A673 (cell line): ENCODE data around the gene CCDC54. TPM values are rescaled to one million over a fixed set of nuclear protein-coding genes. Genes with fewer than 3 reads are reported as not detected.

ENCODE experiments used
- BruUV-seq: library from RNA; stranded (reverse); fragments of 400-500 nt; replicated peaks from 2 replicates; lab custom pipeline; 2021; lab: Mats Ljungman, UMichigan
- CTCF ChIA-PET: fragments of 300-600 bp; sonication (Branson Sonifier 250); formaldehyde crosslinking; loops from one replicate; lab custom pipeline; 2022; ENCODE audit warnings: antibody characterized with exemption; lab: Charles Lee
- POLR2A ChIA-PET: fragments of 300-600 bp; sonication (Branson Sonifier 250); formaldehyde crosslinking; loops from one replicate; lab custom pipeline; 2022; ENCODE audit warnings: antibody characterized with exemption; ENCODE audit not compliant: low non-redundant PET; lab: Charles Lee
- DNase-seq: peaks from one replicate; pipeline ENCODE4 v3.0.0-alpha.2; 2015; ENCODE audit warnings: low spot score
- H3K27ac ChIP-seq: fragments of 200-600 bp; sonication (generic); 2 replicates; pipeline ENCODE4 v1.5.1; 2016; ENCODE audit warnings: mixed run types, low read depth, mild to moderate bottlenecking, mixed read lengths, antibody characterized with exemption, low read length; ENCODE audit not compliant: poor library complexity, severe bottlenecking
- H3K27me3 ChIP-seq: fragments of 200-600 bp; sonication (generic); replicated peaks from 2 replicates; pipeline ENCODE4 v1.6.1; 2017; ENCODE audit warnings: mixed run types, low read depth, mild to moderate bottlenecking, mixed read lengths, antibody characterized with exemption, low read length; ENCODE audit not compliant: insufficient read depth, poor library complexity
- H3K36me3 ChIP-seq: fragments of 200-600 bp; sonication (generic); 2 replicates; pipeline ENCODE4 v1.6.1; 2016; ENCODE audit warnings: mixed run types, mild to moderate bottlenecking, mixed read lengths, antibody characterized with exemption, low read length; ENCODE audit not compliant: insufficient read depth, poor library complexity, severe bottlenecking
- H3K4me1 ChIP-seq: fragments of 200-600 bp; sonication (generic); 2 replicates; pipeline ENCODE4 v1.6.1; 2017; ENCODE audit warnings: mixed run types, mild to moderate bottlenecking, mixed read lengths, antibody characterized with exemption, low read length; ENCODE audit not compliant: insufficient read depth, poor library complexity, severe bottlenecking
- H3K4me3 ChIP-seq: fragments of 200-600 bp; sonication (generic); 2 replicates; pipeline ENCODE4 v1.5.1; 2016; ENCODE audit warnings: low read depth, mixed run types, mild to moderate bottlenecking, mixed read lengths, low read length; ENCODE audit not compliant: poor library complexity, severe bottlenecking
- H3K9me3 ChIP-seq: fragments of 200-600 bp; sonication (generic); 2 replicates; pipeline ENCODE4 v1.6.1; 2016; ENCODE audit warnings: mixed run types, low read depth, mild to moderate bottlenecking, mixed read lengths, antibody characterized with exemption, low read length; ENCODE audit not compliant: poor library complexity, severe bottlenecking
- CTCF ChIP-seq: fragments of 300-800, 200-600 bp; sonication (generic); conservative IDR thresholded peaks from 2 replicates; pipeline ENCODE4 v1.5.1; 2017; ENCODE audit warnings: low read depth, mild to moderate bottlenecking, antibody characterized with exemption, low read length, moderate library complexity, mixed read lengths
- EZH2 ChIP-seq: fragments of 200-600 bp; sonication (generic); IDR thresholded peaks from 2 replicates; pipeline ENCODE4 v1.6.1; 2017; ENCODE audit warnings: borderline replicate concordance, low read depth, mild to moderate bottlenecking, mixed read lengths, antibody characterized with exemption, low read length; ENCODE audit not compliant: poor library complexity, severe bottlenecking
- intact Hi-C: fragments of 100-400 bp; cut with micrococcal nuclease; formaldehyde crosslinking; loops from one replicate; pipeline ENCODE4 v1.10.0; 2022; ENCODE audit not compliant: unreplicated experiment
- total RNA-seq: library from RNA; stranded (reverse); gene quantifications from 2 replicates; pipeline ENCODE4 v1.2.3, GENCODE V29; 2021

CCDC54 gene
- total RNA-seq, 1 experiment from 2014 or later = not detected

GRCh38 chr3:107365051-107365450 is 12.2 kb upstream of the CCDC54 start:
- intact Hi-C loops = no loop called here
- Histone ChIP-seq H3K4me3 (no peak overlapping the region), H3K9me3 (no peaks in the 10 kb centered on the region), H3K4me1 (no peaks in the 10 kb centered on the region), H3K36me3 (no peaks in the 10 kb centered on the region), H3K27ac (no peak overlapping the region), H3K27me3 (no peaks in the 10 kb centered on the region)
- no TSS peak for BruUV-seq
- ChIA-PET CTCF (no interaction called here), POLR2A (no interaction called here)
- TF ChIP-seq EZH2 (no peak), CTCF (no peak)
- DNase-seq = no peak

- intact Hi-C loops = no loop called here
- no peaks in the 10 kb centered on the region for H3K27me3 ChIP-seq
- H3K9me3 ChIP-seq = no peaks in the 10 kb centered on the region
- TF ChIP-seq EZH2 (no peak), CTCF (no peak)
- CTCF ChIA-PET = no interaction called here
- H3K27ac ChIP-seq = no peak overlapping the region
- BruUV-seq = no TSS peak
- H3K36me3 ChIP-seq = no peaks in the 10 kb centered on the region
- DNase-seq = peak; percentile 9
- POLR2A ChIA-PET = no interaction called here
- no peak overlapping the region for H3K4me3 ChIP-seq
- H3K4me1 ChIP-seq = no peaks in the 10 kb centered on the region
Measured at GRCh38 chr3:107366766-107367165, 10.5 kb upstream of the CCDC54 start.

GRCh38 chr3:107367353-107367752 is 9.9 kb upstream of the CCDC54 start:
- POLR2A ChIA-PET = no interaction called here
- Histone ChIP-seq H3K27me3 (no peaks in the 10 kb centered on the region), H3K4me3 (no peak overlapping the region), H3K9me3 (no peaks in the 10 kb centered on the region), H3K36me3 (no peaks in the 10 kb centered on the region), H3K27ac (no peak overlapping the region), H3K4me1 (no peaks in the 10 kb centered on the region)
- CTCF ChIA-PET = no interaction called here
- no peak for TF ChIP-seq CTCF
- TF ChIP-seq EZH2 = no peak
- peak; percentile 54 for DNase-seq
- no TSS peak for BruUV-seq
- intact Hi-C loops = no loop called here
